Activated CD4-positive, alpha-beta T cell treated with anti-CD3 and anti-CD28 coated beads, Interleukin-2, amount 10 ng/mL, durations not matched to agents 24 days and 14 days (primary cell): ENCODE results near the gene ZBTB4. TPM values are rescaled to one million over a fixed set of nuclear protein-coding genes. Genes with fewer than 3 reads are reported as not detected.
"Not testable (repeated sequence)": the region's sequence is repeated elsewhere in the genome, so short reads cannot be mapped to it uniquely, and the experiment has no call there.

Experiments
- DNase-seq: peaks from one replicate; pipeline ENCODE4 v3.0.0; 2022
- H3K27ac Mint-ChIP-seq: one replicate; pipeline ENCODE4 v1.8.0; 2022; ENCODE audit warnings: mild to moderate bottlenecking, mixed read lengths
- H3K27me3 Mint-ChIP-seq: one replicate; pipeline ENCODE4 v1.8.0; 2022; ENCODE audit warnings: mixed read lengths
- H3K36me3 Mint-ChIP-seq: one replicate; pipeline ENCODE4 v1.8.0; 2022; ENCODE audit warnings: low read depth, mild to moderate bottlenecking, mixed read lengths
- H3K4me1 Mint-ChIP-seq: one replicate; pipeline ENCODE4 v1.8.0; 2021; ENCODE audit warnings: mixed read lengths
- H3K4me3 Mint-ChIP-seq: one replicate; pipeline ENCODE4 v1.8.0; 2022; ENCODE audit warnings: mild to moderate bottlenecking, moderate library complexity, mixed read lengths
- H3K9me3 Mint-ChIP-seq: one replicate; pipeline ENCODE4 v1.8.0; 2021; ENCODE audit warnings: mixed read lengths
- intact Hi-C: fragments of 100-400 bp; cut with micrococcal nuclease; formaldehyde crosslinking; loops from one replicate; pipeline ENCODE4 v1.15.1; 2023
- total RNA-seq: library from RNA; stranded (reverse); gene quantifications from 2 replicates; pipeline ENCODE4 v1.2.3, GENCODE V29; 2022

Gene ZBTB4
- total RNA-seq, 1 donor from 2014 or later, result 16.0 TPM

- intact Hi-C loops, result loop anchor here (2.0 to 5.0 kb wide), 7 partner anchors 65 to 358 kb away; partner anchors contain the start of genes EIF5A, KCTD11, PLSCR3 and SENP3
- DNase-seq, result peak; percentile 99
- Mint-ChIP-seq H3K27ac (peak within 1 kb of the TSS; percentile 100), H3K36me3 (peaks cover 26% of the 10 kb centered on the region), H3K4me1 (peaks cover 55% of the 10 kb centered on the region), H3K4me3 (peak within 1 kb of the TSS; percentile 88), H3K27me3 (no peaks in the 10 kb centered on the region), H3K9me3 (no peaks in the 10 kb centered on the region)
Observed at GRCh38 chr17:7484067-7484918, 4.9 kb upstream of the ZBTB4 start, which contains the start of gene POLR2A. POLR2A (plus strand) TSS chr17:7484366.

GRCh38 chr17:7483255-7484066 lies 4.0 kb upstream of the ZBTB4 start:
- peak; percentile 97 for DNase-seq
- no peaks in the 10 kb centered on the region for H3K27me3 Mint-ChIP-seq
- no peaks in the 10 kb centered on the region for H3K9me3 Mint-ChIP-seq
- intact Hi-C loops, result loop anchor here (1.0 to 5.0 kb wide), 10 partner anchors 28 to 359 kb away; partner anchors contain the start of genes EIF5A, KCTD11, PLSCR3 and SENP3
- peak overlapping the region; percentile 88 for H3K4me3 Mint-ChIP-seq
- H3K27ac Mint-ChIP-seq, result peak overlapping the region; percentile 100
- peaks cover 50% of the 10 kb centered on the region for H3K4me1 Mint-ChIP-seq
- H3K36me3 Mint-ChIP-seq, result peaks cover 22% of the 10 kb centered on the region

GRCh38 chr17:7482742-7483088 lies 3.3 kb upstream of the ZBTB4 start:
- intact Hi-C loops, result loop anchor here (1.0 to 5.0 kb wide), 5 partner anchors 27 to 360 kb away; partner anchors contain the start of genes KCTD11, TMEM102 and TMEM256
- peak overlapping the region; percentile 88 for H3K4me3 Mint-ChIP-seq
- H3K27ac Mint-ChIP-seq, result peak overlapping the region; percentile 100
- not testable (repeated sequence) for H3K9me3 Mint-ChIP-seq, H3K27me3 Mint-ChIP-seq
- DNase-seq, result peak; percentile 65
- peaks cover 20% of the 10 kb centered on the region for H3K36me3 Mint-ChIP-seq
- peaks cover 54% of the 10 kb centered on the region for H3K4me1 Mint-ChIP-seq

GRCh38 chr17:7481842-7482741 lies 2.7 kb upstream of the ZBTB4 start:
- H3K27ac Mint-ChIP-seq, result peak overlapping the region; percentile 100
- not testable (repeated sequence) for H3K27me3 Mint-ChIP-seq, H3K9me3 Mint-ChIP-seq, DNase-seq
- intact Hi-C loops, result loop anchor here (5.0 kb wide), 2 partner anchors 130 to 360 kb away; partner anchors contain the start of gene KCTD11
- peak overlapping the region; percentile 88 for H3K4me3 Mint-ChIP-seq
- H3K4me1 Mint-ChIP-seq, result peaks cover 55% of the 10 kb centered on the region
- peaks cover 15% of the 10 kb centered on the region for H3K36me3 Mint-ChIP-seq

- H3K27me3 Mint-ChIP-seq, DNase-seq, H3K9me3 Mint-ChIP-seq: not testable (repeated sequence)
- Mint-ChIP-seq H3K36me3 (peaks cover 14% of the 10 kb centered on the region), H3K27ac (peak within 1 kb of the TSS; percentile 59), H3K4me1 (peaks cover 60% of the 10 kb centered on the region), H3K4me3 (peak within 1 kb of the TSS; percentile 88)
- intact Hi-C loops, result loop anchor here (5.0 kb wide), 2 partner anchors 129 to 361 kb away; partner anchors contain the start of gene KCTD11
Observed at GRCh38 chr17:7481275-7481674, 1.8 kb upstream of the ZBTB4 start, which contains the start of gene SLC35G6. SLC35G6 (plus strand) TSS chr17:7481446; CDS start chr17:7481517, 71 bp downstream.

- Mint-ChIP-seq H3K36me3 (peaks cover 10% of the 10 kb centered on the region), H3K9me3 (no peaks in the 10 kb centered on the region), H3K4me1 (peaks cover 56% of the 10 kb centered on the region), H3K27me3 (no peaks in the 10 kb centered on the region), H3K27ac (peak overlapping the region; percentile 88), H3K4me3 (peak overlapping the region; percentile 88)
- intact Hi-C loops, result loop anchor here (5.0 kb wide), 2 partner anchors 128 to 362 kb away; partner anchors contain the start of gene KCTD11
- no peak for DNase-seq
Observed at GRCh38 chr17:7480089-7480384, 606 bp upstream of the ZBTB4 start.

- peak; percentile 88 for DNase-seq
- Mint-ChIP-seq H3K4me1 (peaks cover 52% of the 10 kb centered on the region), H3K27ac (peak overlapping the region; percentile 78), H3K4me3 (peak overlapping the region; percentile 90), H3K9me3 (no peaks in the 10 kb centered on the region), H3K27me3 (no peaks in the 10 kb centered on the region), H3K36me3 (peaks cover 7% of the 10 kb centered on the region)
- intact Hi-C loops, result loop anchor here (1.0 kb wide), 1 partner anchor 22 kb away; no protein-coding TSS in a partner anchor
Observed at GRCh38 chr17:7478276-7479212, 887 bp downstream of the ZBTB4 start.

GRCh38 chr17:7477392-7478275 lies 1.8 kb downstream of the ZBTB4 start:
- peak overlapping the region; percentile 78 for H3K27ac Mint-ChIP-seq
- DNase-seq, result no peak
- intact Hi-C loops, result loop anchor here (1.0 kb wide), 1 partner anchor 21 kb away; no protein-coding TSS in a partner anchor

GRCh38 chr17:7476951-7477350 lies 2.5 kb downstream of the ZBTB4 start:
- Mint-ChIP-seq H3K4me1 (peaks cover 41% of the 10 kb centered on the region), H3K27ac (no peak overlapping the region)
- intact Hi-C loops, result no loop called here

More at GRCh38 chr17:7477392-7478275, 1.8 kb downstream of the ZBTB4 start:
- Mint-ChIP-seq H3K4me3 (peak overlapping the region; percentile 90), H3K4me1 (peaks cover 45% of the 10 kb centered on the region), H3K9me3 (no peaks in the 10 kb centered on the region), H3K36me3 (peaks cover 7% of the 10 kb centered on the region), H3K27me3 (no peaks in the 10 kb centered on the region)

GRCh38 chr17:7476494-7476893 lies 2.9 kb downstream of the ZBTB4 start:
- peaks cover 7% of the 10 kb centered on the region for H3K36me3 Mint-ChIP-seq
- no peaks in the 10 kb centered on the region for H3K27me3 Mint-ChIP-seq
- H3K9me3 Mint-ChIP-seq, result no peaks in the 10 kb centered on the region
- DNase-seq, result no peak
- peaks cover 43% of the 10 kb centered on the region for H3K4me1 Mint-ChIP-seq
- peak overlapping the region; percentile 4 for H3K4me3 Mint-ChIP-seq
- intact Hi-C loops, result no loop called here
- H3K27ac Mint-ChIP-seq, result peak overlapping the region; percentile 43

More at GRCh38 chr17:7476951-7477350, 2.5 kb downstream of the ZBTB4 start:
- no peaks in the 10 kb centered on the region for H3K27me3 Mint-ChIP-seq
- H3K36me3 Mint-ChIP-seq, result peaks cover 7% of the 10 kb centered on the region
- H3K4me3 Mint-ChIP-seq, result peak overlapping the region; percentile 4
- H3K9me3 Mint-ChIP-seq, result no peaks in the 10 kb centered on the region
- DNase-seq, result no peak

GRCh38 chr17:7475764-7476422 lies 3.5 kb downstream of the ZBTB4 start:
- DNase-seq, result no peak
- H3K4me1 Mint-ChIP-seq, result peaks cover 43% of the 10 kb centered on the region
- H3K9me3 Mint-ChIP-seq, result no peaks in the 10 kb centered on the region
- H3K4me3 Mint-ChIP-seq, result no peak overlapping the region
- H3K27me3 Mint-ChIP-seq, result no peaks in the 10 kb centered on the region
- peaks cover 7% of the 10 kb centered on the region for H3K36me3 Mint-ChIP-seq
- intact Hi-C loops, result no loop called here
- H3K27ac Mint-ChIP-seq, result no peak overlapping the region
